Measurements from ENCODE around the gene PIEZO2. TPM values are rescaled to one million over a fixed set of nuclear protein-coding genes. Genes with fewer than 3 reads are reported as not detected.

Gene PIEZO2
- total RNA-seq, 1 experiment from 2014 or later, result 10.7 TPM

DNA sequence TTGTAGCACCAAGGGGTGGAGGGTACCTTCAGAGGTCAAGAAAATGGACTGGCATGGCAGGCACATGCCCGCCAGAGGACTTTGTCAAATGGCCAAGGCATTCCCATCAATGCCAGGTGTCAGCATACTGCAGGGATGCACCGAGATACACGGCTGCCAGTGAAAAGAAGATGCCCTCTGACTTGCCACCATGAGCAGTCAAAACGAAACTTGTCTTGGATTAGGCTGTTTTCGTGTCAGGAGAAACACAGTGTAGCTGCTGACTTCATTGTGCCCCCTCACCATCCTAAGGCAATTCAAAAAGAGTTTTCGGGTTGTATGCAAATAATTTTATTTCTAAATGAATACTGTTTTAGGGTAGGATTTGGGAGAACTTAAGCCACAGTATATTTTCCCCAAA is 442.1 kb downstream of the PIEZO2 start:
- ATAC-seq, result no peak
- no peaks in the 10 kb centered on the region for H3K9me3 Mint-ChIP-seq
- TF ChIP-seq FOXP4 (CRISPR knock-in tag; IDR thresholded peaks at IDR 0.05) (no peak), FOXJ3 (CRISPR knock-in tag; IDR thresholded peaks at IDR 0.05; ENCODE audit: borderline replicate concordance) (no peak), RELA (CRISPR knock-in tag; IDR thresholded peaks at IDR 0.05; ENCODE audit: borderline replicate concordance) (no peak), ZNF425 (CRISPR knock-in tag; conservative IDR thresholded peaks at IDR 0.05) (no peak), KAT7 (CRISPR knock-in tag; IDR thresholded peaks at IDR 0.05; ENCODE audit: borderline replicate concordance) (no peak), NR1H2 (CRISPR knock-in tag; IDR thresholded peaks at IDR 0.05) (no peak), MYBL2 (CRISPR knock-in tag; IDR thresholded peaks at IDR 0.05) (no peak), TP53 (CRISPR knock-in tag; IDR thresholded peaks at IDR 0.05) (no peak), ELF4 (CRISPR knock-in tag; IDR thresholded peaks at IDR 0.05; ENCODE audit: low read depth) (no peak), GRHL2 (CRISPR knock-in tag; IDR thresholded peaks at IDR 0.05; ENCODE audit: insufficient replicate concordance, severe bottlenecking) (no peak), ZNF416 (CRISPR knock-in tag; IDR thresholded peaks at IDR 0.05) (no peak)
- TF ChIP-seq, protein P1, sequence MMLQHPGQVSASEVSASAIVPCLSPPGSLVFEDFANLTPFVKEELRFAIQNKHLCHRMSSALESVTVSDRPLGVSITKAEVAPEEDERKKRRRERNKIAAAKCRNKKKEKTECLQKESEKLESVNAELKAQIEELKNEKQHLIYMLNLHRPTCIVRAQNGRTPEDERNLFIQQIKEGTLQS (CRISPR knock-in tag; conservative IDR thresholded peaks at IDR 0.05), result no peak
- TF ChIP-seq, protein P2, sequence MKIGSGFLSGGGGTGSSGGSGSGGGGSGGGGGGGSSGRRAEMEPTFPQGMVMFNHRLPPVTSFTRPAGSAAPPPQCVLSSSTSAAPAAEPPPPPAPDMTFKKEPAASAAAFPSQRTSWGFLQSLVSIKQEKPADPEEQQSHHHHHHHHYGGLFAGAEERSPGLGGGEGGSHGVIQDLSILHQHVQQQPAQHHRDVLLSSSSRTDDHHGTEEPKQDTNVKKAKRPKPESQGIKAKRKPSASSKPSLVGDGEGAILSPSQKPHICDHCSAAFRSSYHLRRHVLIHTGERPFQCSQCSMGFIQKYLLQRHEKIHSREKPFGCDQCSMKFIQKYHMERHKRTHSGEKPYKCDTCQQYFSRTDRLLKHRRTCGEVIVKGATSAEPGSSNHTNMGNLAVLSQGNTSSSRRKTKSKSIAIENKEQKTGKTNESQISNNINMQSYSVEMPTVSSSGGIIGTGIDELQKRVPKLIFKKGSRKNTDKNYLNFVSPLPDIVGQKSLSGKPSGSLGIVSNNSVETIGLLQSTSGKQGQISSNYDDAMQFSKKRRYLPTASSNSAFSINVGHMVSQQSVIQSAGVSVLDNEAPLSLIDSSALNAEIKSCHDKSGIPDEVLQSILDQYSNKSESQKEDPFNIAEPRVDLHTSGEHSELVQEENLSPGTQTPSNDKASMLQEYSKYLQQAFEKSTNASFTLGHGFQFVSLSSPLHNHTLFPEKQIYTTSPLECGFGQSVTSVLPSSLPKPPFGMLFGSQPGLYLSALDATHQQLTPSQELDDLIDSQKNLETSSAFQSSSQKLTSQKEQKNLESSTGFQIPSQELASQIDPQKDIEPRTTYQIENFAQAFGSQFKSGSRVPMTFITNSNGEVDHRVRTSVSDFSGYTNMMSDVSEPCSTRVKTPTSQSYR (CRISPR knock-in tag; IDR thresholded peaks at IDR 0.05), result no peak
- H3K27ac Mint-ChIP-seq, result no peak overlapping the region
- no peak for DNase-seq (ENCODE audit: low spot score)
- H3K4me3 Mint-ChIP-seq, result no peak overlapping the region
- ChIA-PET CTCF (no interaction called here), POLR2A (no interaction called here)
- H3K4me1 Mint-ChIP-seq, result peaks cover 11% of the 10 kb centered on the region
- H3K27me3 Mint-ChIP-seq (ENCODE audit: low read depth), result no peaks in the 10 kb centered on the region
- H3K36me3 Mint-ChIP-seq, result no peaks in the 10 kb centered on the region

GRCh38 chr18:10705786-10706185 is 443.6 kb downstream of the PIEZO2 start:
- ChIA-PET POLR2A (no interaction called here), CTCF (no interaction called here)
- Mint-ChIP-seq H3K27ac (no peak overlapping the region), H3K4me1 (peaks cover 11% of the 10 kb centered on the region), H3K27me3 (ENCODE audit: low read depth) (no peaks in the 10 kb centered on the region), H3K36me3 (no peaks in the 10 kb centered on the region), H3K4me3 (no peak overlapping the region), H3K9me3 (no peaks in the 10 kb centered on the region)
- DNase-seq (ENCODE audit: low spot score), result no peak
- TF ChIP-seq ETV6 (CRISPR knock-in tag; IDR thresholded peaks at IDR 0.05) (no peak), SP1 (CRISPR knock-in tag; conservative IDR thresholded peaks at IDR 0.05) (no peak), ZNF317 (CRISPR knock-in tag; IDR thresholded peaks at IDR 0.05; ENCODE audit: borderline replicate concordance, low read depth) (no peak), ZNF671 (CRISPR knock-in tag; IDR thresholded peaks at IDR 0.05) (no peak), TEAD1 (CRISPR knock-in tag; IDR thresholded peaks at IDR 0.05) (no peak), ZNF532 (CRISPR knock-in tag; IDR thresholded peaks at IDR 0.05; ENCODE audit: borderline replicate concordance) (no peak), FOXP4 (CRISPR knock-in tag; IDR thresholded peaks at IDR 0.05) (no peak), ZNF416 (CRISPR knock-in tag; IDR thresholded peaks at IDR 0.05) (no peak)
- TF ChIP-seq, protein P3, sequence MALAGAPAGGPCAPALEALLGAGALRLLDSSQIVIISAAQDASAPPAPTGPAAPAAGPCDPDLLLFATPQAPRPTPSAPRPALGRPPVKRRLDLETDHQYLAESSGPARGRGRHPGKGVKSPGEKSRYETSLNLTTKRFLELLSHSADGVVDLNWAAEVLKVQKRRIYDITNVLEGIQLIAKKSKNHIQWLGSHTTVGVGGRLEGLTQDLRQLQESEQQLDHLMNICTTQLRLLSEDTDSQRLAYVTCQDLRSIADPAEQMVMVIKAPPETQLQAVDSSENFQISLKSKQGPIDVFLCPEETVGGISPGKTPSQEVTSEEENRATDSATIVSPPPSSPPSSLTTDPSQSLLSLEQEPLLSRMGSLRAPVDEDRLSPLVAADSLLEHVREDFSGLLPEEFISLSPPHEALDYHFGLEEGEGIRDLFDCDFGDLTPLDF (CRISPR knock-in tag; IDR thresholded peaks at IDR 0.05), result no peak
- no peak for ATAC-seq
